Bronchial smooth muscle cell (primary cell): Measurements from ENCODE around the gene RAB14. TPM values are rescaled to one million over a fixed set of nuclear protein-coding genes. Genes with fewer than 3 reads are reported as not detected.

Experiments
- total RNA-seq: library from RNA; depleted of rRNA; stranded (reverse); fragments of >200 nt; gene quantifications from 2 replicates; pipeline ENCODE4 v1.2.1, GENCODE V29; 2014

RAB14 gene
- 10.0 and 20.5 TPM in 2 replicates for total RNA-seq

DNA sequence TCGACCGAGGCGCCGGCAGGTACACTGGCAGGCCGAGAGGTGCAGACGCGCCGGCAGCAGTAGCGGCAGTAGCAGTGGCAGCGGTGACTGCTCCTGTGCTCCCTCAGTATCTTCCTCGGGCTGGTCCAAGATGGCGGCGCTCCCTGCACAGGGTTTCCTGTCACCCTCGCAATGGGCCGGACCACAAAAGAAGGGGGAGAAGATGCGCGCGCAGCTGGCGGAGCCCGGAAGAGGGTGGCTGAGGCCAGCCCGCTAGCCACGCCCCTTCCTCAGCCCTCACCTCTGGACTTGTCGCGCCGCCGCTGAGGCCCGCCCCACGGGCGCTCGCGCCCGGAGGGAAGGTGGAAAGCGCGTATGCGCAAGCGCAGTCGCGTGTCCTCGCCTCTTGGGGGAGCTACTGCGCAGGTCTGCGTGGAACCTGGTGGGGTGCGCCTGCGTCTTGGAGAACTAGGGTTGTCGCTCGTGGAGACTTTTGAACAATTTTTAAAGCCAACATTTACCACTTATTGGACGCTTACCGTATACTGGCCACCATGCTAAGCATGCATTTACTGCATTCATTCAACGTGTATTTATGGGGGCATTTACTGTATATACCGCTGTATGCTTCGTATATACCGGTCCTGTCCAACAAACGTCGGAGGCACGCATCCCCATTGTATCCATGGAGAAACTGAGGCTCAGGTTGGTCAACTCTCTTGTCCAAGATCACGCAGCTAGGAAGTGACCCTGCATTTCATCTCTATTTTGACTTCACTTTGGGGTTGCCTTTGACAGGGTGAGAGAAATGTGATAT lies at the start of gene RAB14:
RAB14 (minus strand) TSS at position 132 of the 796 bp plus-strand sequence. CDS start 8,457 bp downstream, outside the sequence.

Other genes starting within 250 kb of the RAB14 start
- 3.9 and 5.7 TPM in 2 replicates for gene C5, start 151.6 kb downstream of the RAB14 start, total RNA-seq
- 5.2 and 6.5 TPM in 2 replicates for gene CNTRL, start 126.9 kb downstream of the RAB14 start, total RNA-seq
- gene GSN, start 66.3 kb upstream of the RAB14 start, total RNA-seq, result 629 and 992 TPM in 2 replicates
- 97.6 and 105 TPM in 2 replicates for gene STOM, start 168.4 kb upstream of the RAB14 start, total RNA-seq